CD4-positive, alpha-beta T cell (primary cell): ENCODE measurements around the gene LHX4. TPM values are rescaled to one million over a fixed set of nuclear protein-coding genes. Genes with fewer than 3 reads are reported as not detected.

Experiments used
- ATAC-seq: fragments of 200-7000 bp; cut with Tn5 transposase; one replicate; pipeline ENCODE4 v1.10.0; 2022; ENCODE audit warnings: mild to moderate bottlenecking; ENCODE audit not compliant: poor library complexity
- CTCF ChIA-PET: fragments of 350-600 bp; sonication (Branson Sonifier 250); formaldehyde crosslinking; loops from one replicate; lab custom pipeline; 2021; ENCODE audit warnings: antibody characterized with exemption, inconsistent platforms; lab: Charles Lee
- POLR2A ChIA-PET: fragments of 350-600 bp; sonication (Branson Sonifier 250); formaldehyde crosslinking; loops from one replicate; lab custom pipeline; 2021; ENCODE audit warnings: antibody characterized with exemption, inconsistent platforms; lab: Charles Lee
- DNase-seq, 14 experiments: peaks; one replicate each; pipeline ENCODE4 v3.0.0-alpha.2; 2013 to 2020; ENCODE audit warnings: mixed read lengths in 2 of 14
- H3K27ac ChIP-seq, 2 donors: one replicate each; pipeline versions ENCODE4 v1.5.1 to v1.7.0; 2013; ENCODE audit warnings: low read length in 2 of 2, low read depth in 1 of 2, mild to moderate bottlenecking in 1 of 2
- H3K27me3 ChIP-seq, 2 experiments: 1 replicate in 1 of 2; 2 replicates in 1 of 2; pipeline versions ENCODE4 v1.6.1 to v1.7.0; 2013; ENCODE audit warnings: low read length in 2 of 2, control low read depth in 1 of 2, mild to moderate bottlenecking in 1 of 2, moderate library complexity in 1 of 2; ENCODE audit not compliant: insufficient read depth in 2 of 2, control insufficient read depth in 1 of 2
- H3K36me3 ChIP-seq: one replicate; pipeline ENCODE4 v1.6.1; 2013; ENCODE audit warnings: low read length, control low read depth; ENCODE audit not compliant: insufficient read depth
- H3K4me1 ChIP-seq: one replicate; pipeline ENCODE4 v1.6.1; 2013; ENCODE audit warnings: low read length, control low read depth; ENCODE audit not compliant: insufficient read depth
- H3K4me3 ChIP-seq: one replicate; pipeline ENCODE4 v1.5.1; 2013; ENCODE audit warnings: mild to moderate bottlenecking, low read length, moderate library complexity
- H3K9me3 ChIP-seq, 2 experiments: 1 replicate in 1 of 2; 2 replicates in 1 of 2; pipeline versions ENCODE4 v1.6.1 to v1.7.0; 2013; ENCODE audit warnings: low read length in 2 of 2, mild to moderate bottlenecking in 2 of 2, control low read depth in 1 of 2, moderate library complexity in 1 of 2; ENCODE audit not compliant: control insufficient read depth in 1 of 2, insufficient read depth in 1 of 2
- H3K27ac Mint-ChIP-seq: one replicate; pipeline ENCODE4 v1.8.0; 2020; ENCODE audit warnings: mixed read lengths
- H3K27me3 Mint-ChIP-seq: one replicate; pipeline ENCODE4 v1.8.0; 2021; ENCODE audit warnings: mixed read lengths
- H3K36me3 Mint-ChIP-seq: one replicate; pipeline ENCODE4 v1.8.0; 2021; ENCODE audit warnings: low read depth, mixed read lengths
- H3K4me1 Mint-ChIP-seq: one replicate; pipeline ENCODE4 v1.8.0; 2021; ENCODE audit warnings: low read depth, mixed read lengths
- H3K4me3 Mint-ChIP-seq: one replicate; pipeline ENCODE4 v1.8.0; 2020; ENCODE audit warnings: mild to moderate bottlenecking, mixed read lengths
- H3K9me3 Mint-ChIP-seq: one replicate; pipeline ENCODE4 v1.8.0; 2020; ENCODE audit warnings: mixed read lengths
- intact Hi-C, 2 experiments: fragments of 100-400 bp; cut with DNase I in 1 of 2; cut with micrococcal nuclease in 1 of 2; formaldehyde crosslinking; loops; one replicate each; pipeline versions ENCODE4 v1.15.1 to v1.9.0; 2023 to 2025; cut with DNase I, micrococcal nuclease
- total RNA-seq, 174 experiments: library from RNA in 2 of 174; stranded (reverse) in 2 of 174; gene quantifications; one replicate each; pipeline ENCODE4 v1.2.3 and lab custom pipeline; 2021 to 2026
- TF ChIP-seq, protein P1 (sequence below): fragments of 200-600 bp; IDR thresholded peaks from one replicate; pipeline ENCODE4 v1.8.0; 2022; ENCODE audit warnings: antibody characterized with exemption, mild to moderate bottlenecking

The LHX4 gene
- total RNA-seq, 2 experiments from 2014 or later, result 0.03 TPM; not detected in 1

- TF ChIP-seq, protein P1, sequence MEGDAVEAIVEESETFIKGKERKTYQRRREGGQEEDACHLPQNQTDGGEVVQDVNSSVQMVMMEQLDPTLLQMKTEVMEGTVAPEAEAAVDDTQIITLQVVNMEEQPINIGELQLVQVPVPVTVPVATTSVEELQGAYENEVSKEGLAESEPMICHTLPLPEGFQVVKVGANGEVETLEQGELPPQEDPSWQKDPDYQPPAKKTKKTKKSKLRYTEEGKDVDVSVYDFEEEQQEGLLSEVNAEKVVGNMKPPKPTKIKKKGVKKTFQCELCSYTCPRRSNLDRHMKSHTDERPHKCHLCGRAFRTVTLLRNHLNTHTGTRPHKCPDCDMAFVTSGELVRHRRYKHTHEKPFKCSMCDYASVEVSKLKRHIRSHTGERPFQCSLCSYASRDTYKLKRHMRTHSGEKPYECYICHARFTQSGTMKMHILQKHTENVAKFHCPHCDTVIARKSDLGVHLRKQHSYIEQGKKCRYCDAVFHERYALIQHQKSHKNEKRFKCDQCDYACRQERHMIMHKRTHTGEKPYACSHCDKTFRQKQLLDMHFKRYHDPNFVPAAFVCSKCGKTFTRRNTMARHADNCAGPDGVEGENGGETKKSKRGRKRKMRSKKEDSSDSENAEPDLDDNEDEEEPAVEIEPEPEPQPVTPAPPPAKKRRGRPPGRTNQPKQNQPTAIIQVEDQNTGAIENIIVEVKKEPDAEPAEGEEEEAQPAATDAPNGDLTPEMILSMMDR, result no peak
- DNase-seq (no peak), ATAC-seq (no peak)
- intact Hi-C loops, result no loop called here
- no peaks in the 10 kb centered on the region for H3K9me3 Mint-ChIP-seq
- CTCF ChIA-PET, result no interaction called here
- no peak overlapping the region for H3K4me3 Mint-ChIP-seq
- H3K27me3 Mint-ChIP-seq, result peaks cover 71% of the 10 kb centered on the region
- H3K4me1 Mint-ChIP-seq, result no peaks in the 10 kb centered on the region
- H3K36me3 Mint-ChIP-seq, result no peaks in the 10 kb centered on the region
- H3K27ac Mint-ChIP-seq, result no peak overlapping the region
- H3K4me1 ChIP-seq, result no peaks in the 10 kb centered on the region
- H3K27me3 ChIP-seq, result peaks cover 17 to 23% of the 10 kb centered on the region in 2 experiments
- H3K4me3 ChIP-seq, result no peak overlapping the region
- POLR2A ChIA-PET, result no interaction called here
- no peaks in the 10 kb centered on the region for H3K9me3 ChIP-seq
- H3K27ac ChIP-seq, result no peak overlapping the region
- H3K36me3 ChIP-seq, result no peaks in the 10 kb centered on the region
Observed at GRCh38 chr1:180244840-180245239, 14.8 kb downstream of the LHX4 start.

GRCh38 chr1:180246579-180246978 is 16.5 kb downstream of the LHX4 start:
- H3K9me3 ChIP-seq, result no peaks in the 10 kb centered on the region
- no peak overlapping the region for H3K4me3 ChIP-seq
- H3K27ac Mint-ChIP-seq, result no peak overlapping the region
- DNase-seq, result no peak
- CTCF ChIA-PET, result no interaction called here
- H3K9me3 Mint-ChIP-seq, result no peaks in the 10 kb centered on the region
- peaks cover 71% of the 10 kb centered on the region for H3K27me3 Mint-ChIP-seq
- no peak overlapping the region for H3K4me3 Mint-ChIP-seq
- H3K4me1 ChIP-seq, result no peaks in the 10 kb centered on the region
- H3K27ac ChIP-seq, result no peak overlapping the region
- H3K27me3 ChIP-seq, result peaks cover 7 to 16% of the 10 kb centered on the region in 2 experiments
- no peak for ATAC-seq
- POLR2A ChIA-PET, result no interaction called here
- H3K36me3 Mint-ChIP-seq, result no peaks in the 10 kb centered on the region
- TF ChIP-seq, protein P1, result no peak
- no peaks in the 10 kb centered on the region for H3K36me3 ChIP-seq
- H3K4me1 Mint-ChIP-seq, result no peaks in the 10 kb centered on the region
- intact Hi-C loops, result no loop called here

DNA sequence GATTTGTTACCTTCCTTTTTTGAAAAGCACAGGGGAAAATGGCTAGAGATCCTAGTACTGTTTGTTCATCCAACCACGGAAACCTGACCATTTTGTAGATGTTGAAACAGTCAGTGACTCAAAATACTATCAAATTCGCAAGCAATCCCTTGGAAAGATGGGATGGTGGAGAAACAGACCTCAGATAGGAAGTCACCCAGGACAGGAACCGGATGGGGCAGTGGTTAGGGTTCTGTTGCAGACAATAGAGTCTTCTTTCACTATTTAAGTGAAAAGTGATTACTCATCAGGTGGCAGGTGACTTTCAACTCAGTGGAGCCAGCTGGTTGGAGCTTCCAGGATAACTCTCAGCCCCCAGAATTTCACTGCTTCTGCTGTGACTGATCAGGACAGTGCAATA is 17.0 kb downstream of the LHX4 start:
- peaks cover 11 to 12% of the 10 kb centered on the region in 2 experiments for H3K27me3 ChIP-seq
- ChIA-PET POLR2A (no interaction called here), CTCF (no interaction called here)
- H3K36me3 Mint-ChIP-seq, result no peaks in the 10 kb centered on the region
- no peaks in the 10 kb centered on the region for H3K4me1 ChIP-seq
- no peak overlapping the region for H3K4me3 Mint-ChIP-seq
- intact Hi-C loops, result no loop called here
- H3K27me3 Mint-ChIP-seq, result peaks cover 72% of the 10 kb centered on the region
- no peaks in the 10 kb centered on the region for H3K9me3 ChIP-seq
- H3K4me3 ChIP-seq, result no peak overlapping the region
- H3K27ac ChIP-seq, result no peak overlapping the region
- H3K9me3 Mint-ChIP-seq, result no peaks in the 10 kb centered on the region
- TF ChIP-seq, protein P1, result no peak
- no peaks in the 10 kb centered on the region for H3K4me1 Mint-ChIP-seq
- ATAC-seq (no peak), DNase-seq (no peak)
- H3K36me3 ChIP-seq, result no peaks in the 10 kb centered on the region
- H3K27ac Mint-ChIP-seq, result no peak overlapping the region
